Subcutaneous abdominal adipose tissue (tissue), 5 donors: ENCODE measurements around the gene SDC1.

Experiments used
- H3K27ac ChIP-seq: one replicate; pipeline ENCODE4 v1.7.0; 2013; ENCODE audit warnings: low read depth, mild to moderate bottlenecking, inconsistent platforms, low read length, moderate library complexity
- H3K27me3 ChIP-seq, 5 donors: one replicate each; pipeline ENCODE4 v1.7.0; 2013; ENCODE audit warnings: low read length in 5 of 5, inconsistent platforms in 1 of 5; ENCODE audit not compliant: control insufficient read depth in 5 of 5, insufficient read depth in 4 of 5
- H3K36me3 ChIP-seq, 5 donors: one replicate each; pipeline ENCODE4 v1.7.0; 2013; ENCODE audit warnings: low read length in 5 of 5; ENCODE audit not compliant: control insufficient read depth in 5 of 5, insufficient read depth in 5 of 5
- H3K4me1 ChIP-seq, 5 donors: one replicate each; pipeline ENCODE4 v1.7.0; 2013; ENCODE audit warnings: low read length in 5 of 5, mild to moderate bottlenecking in 3 of 5, moderate library complexity in 1 of 5; ENCODE audit not compliant: control insufficient read depth in 5 of 5, insufficient read depth in 5 of 5
- H3K4me3 ChIP-seq, 5 donors: one replicate each; pipeline ENCODE4 v1.7.0; 2013; ENCODE audit warnings: low read length in 5 of 5, low read depth in 1 of 5
- H3K9ac ChIP-seq, 5 donors: one replicate each; pipeline ENCODE4 v1.7.0; 2013; ENCODE audit warnings: low read length in 5 of 5, mild to moderate bottlenecking in 4 of 5, moderate library complexity in 3 of 5
- H3K9me3 ChIP-seq, 5 donors: one replicate each; pipeline ENCODE4 v1.7.0; 2013; ENCODE audit warnings: low read length in 5 of 5; ENCODE audit not compliant: control insufficient read depth in 5 of 5
- donor health status: healthy.
- donor health status: healthy.
- donor health status: healthy.
- donor health status: healthy.
- donor health status: healthy.

Gene SDC1

GRCh38 chr2:20164734-20165478 is 60.0 kb downstream of the SDC1 start:
- no peak overlapping the region for H3K4me3 ChIP-seq
- H3K4me1 ChIP-seq, result no peaks in the 10 kb centered on the region
- H3K9me3 ChIP-seq, result no peaks in the 10 kb centered on the region
- no peaks in the 10 kb centered on the region for H3K36me3 ChIP-seq
- H3K27me3 ChIP-seq, result peaks cover 0 to 18% (median 9%) of the 10 kb centered on the region in 5 donors
- H3K9ac ChIP-seq, result no peak overlapping the region
- no peak overlapping the region for H3K27ac ChIP-seq

DNA sequence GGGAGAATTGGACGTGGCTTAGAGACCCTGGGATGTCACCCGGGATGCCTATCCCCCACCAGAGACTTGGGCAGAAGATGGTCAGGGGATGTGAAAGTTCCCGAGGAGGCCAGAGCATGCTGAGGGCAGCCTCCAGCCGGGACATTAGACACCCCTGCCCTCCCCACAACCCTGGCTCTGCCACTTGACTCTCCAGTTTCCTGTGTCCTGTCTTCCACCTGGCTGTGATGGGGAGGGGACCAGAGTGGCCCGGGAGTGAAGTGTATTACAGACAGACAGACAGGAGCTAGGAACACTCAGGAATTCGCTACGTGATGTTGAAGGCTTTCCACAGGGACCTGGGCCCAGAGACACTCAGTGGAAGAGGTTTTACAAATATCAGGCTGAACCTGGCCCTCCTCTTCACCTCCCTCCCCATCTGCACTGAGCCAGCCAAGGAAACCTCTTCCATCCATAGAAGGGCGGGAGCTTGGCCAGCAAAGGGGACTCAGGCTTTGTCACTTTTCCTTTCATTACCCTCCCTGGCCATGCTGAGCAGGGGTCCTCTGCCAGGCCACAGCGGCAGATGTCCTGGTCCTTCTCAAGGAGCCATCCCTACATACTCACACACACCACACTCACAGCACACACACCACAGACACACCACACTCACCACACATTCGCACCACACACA is 60.7 kb downstream of the SDC1 start:
- Histone ChIP-seq H3K36me3 (no peaks in the 10 kb centered on the region), H3K27ac (no peak overlapping the region), H3K9me3 (no peaks in the 10 kb centered on the region), H3K4me1 (no peaks in the 10 kb centered on the region), H3K4me3 (no peak overlapping the region), H3K9ac (no peak overlapping the region), H3K27me3 (peaks cover 0 to 18% (median 7%) of the 10 kb centered on the region in 5 donors)

DNA sequence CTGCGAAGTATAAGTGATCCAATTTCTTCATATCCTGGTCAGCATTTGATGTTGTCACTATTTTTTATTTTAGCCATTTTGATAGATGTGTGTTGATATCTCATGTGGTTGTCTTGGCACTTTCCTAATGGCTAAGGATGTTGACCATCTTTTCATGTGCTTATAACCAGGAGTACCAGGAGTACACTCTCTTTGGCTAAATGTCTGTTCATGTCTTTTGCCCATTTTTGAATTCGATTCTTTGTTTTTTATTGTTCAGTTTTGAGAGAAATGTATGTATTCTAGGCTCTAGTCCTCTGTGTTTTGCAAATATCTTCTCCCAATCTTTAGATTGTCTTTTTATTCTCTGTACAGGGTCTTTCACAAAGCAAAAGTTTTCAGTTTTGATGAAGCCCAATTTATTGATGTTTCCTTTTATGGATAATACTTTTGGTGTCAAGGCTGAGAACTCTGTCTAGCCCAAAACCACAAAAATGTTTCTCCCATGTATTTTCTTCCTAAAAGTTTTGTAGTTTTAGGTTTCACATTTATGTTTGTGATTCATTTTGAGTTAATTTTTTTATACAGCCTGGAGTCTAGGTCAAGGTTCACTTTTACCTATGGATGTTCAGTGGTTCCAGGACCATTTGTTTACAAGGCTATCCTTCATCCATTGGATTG is 65.4 kb downstream of the SDC1 start:
- no peak overlapping the region for H3K4me3 ChIP-seq
- no peak overlapping the region for H3K9ac ChIP-seq
- H3K36me3 ChIP-seq, result no peaks in the 10 kb centered on the region
- H3K27me3 ChIP-seq, result no peaks in the 10 kb centered on the region
- no peak overlapping the region for H3K27ac ChIP-seq
- H3K4me1 ChIP-seq, result no peaks in the 10 kb centered on the region
- peaks cover 0 to 4% (median 0%) of the 10 kb centered on the region in 5 donors for H3K9me3 ChIP-seq

GRCh38 chr2:20157193-20157891 is 67.6 kb downstream of the SDC1 start:
- no peaks in the 10 kb centered on the region for H3K27me3 ChIP-seq
- no peaks in the 10 kb centered on the region for H3K36me3 ChIP-seq
- H3K9ac ChIP-seq, result no peak overlapping the region
- no peak overlapping the region for H3K27ac ChIP-seq
- H3K4me3 ChIP-seq, result no peak overlapping the region
- H3K9me3 ChIP-seq, result peaks cover 0 to 4% (median 0%) of the 10 kb centered on the region in 5 donors
- no peaks in the 10 kb centered on the region for H3K4me1 ChIP-seq

GRCh38 chr2:20156836-20157192 is 68.1 kb downstream of the SDC1 start:
- no peak overlapping the region for H3K4me3 ChIP-seq
- no peaks in the 10 kb centered on the region for H3K27me3 ChIP-seq
- H3K9ac ChIP-seq, result no peak overlapping the region
- H3K36me3 ChIP-seq, result no peaks in the 10 kb centered on the region
- no peak overlapping the region for H3K27ac ChIP-seq
- no peaks in the 10 kb centered on the region for H3K4me1 ChIP-seq
- peaks cover 0 to 4% (median 0%) of the 10 kb centered on the region in 5 donors for H3K9me3 ChIP-seq

DNA sequence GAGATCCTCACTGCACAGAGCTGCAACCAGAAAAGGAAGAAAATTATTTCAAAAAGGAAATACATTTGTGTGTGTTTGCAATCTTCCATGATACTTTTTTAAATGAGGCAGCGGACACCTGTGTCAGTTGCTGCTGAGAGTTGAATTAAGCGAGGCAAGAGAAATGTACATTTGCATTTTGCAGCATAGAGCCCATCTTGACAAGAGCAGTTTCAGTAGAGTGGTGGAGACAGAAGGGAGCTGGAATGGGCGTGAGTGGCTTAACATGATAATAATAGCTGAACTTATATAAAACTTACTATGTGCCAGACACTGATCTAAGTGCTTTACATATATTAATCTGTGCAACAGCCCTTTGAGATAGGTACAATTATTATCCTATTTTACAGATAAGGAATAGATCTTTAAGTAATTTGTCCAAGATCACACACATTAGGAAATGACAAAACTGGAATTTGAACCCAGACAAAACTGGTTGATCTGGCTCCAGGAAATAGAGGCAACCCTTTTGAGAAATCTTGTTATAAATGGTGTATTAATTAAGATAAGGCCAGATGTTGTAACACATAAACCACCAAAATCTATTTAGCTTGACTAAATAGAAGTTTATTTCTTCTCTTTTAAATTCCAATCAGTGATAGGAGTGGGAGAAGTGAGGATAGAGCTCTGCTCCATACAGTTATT is 68.7 kb downstream of the SDC1 start:
- H3K9ac ChIP-seq, result no peak overlapping the region
- H3K4me1 ChIP-seq, result no peaks in the 10 kb centered on the region
- no peaks in the 10 kb centered on the region for H3K36me3 ChIP-seq
- H3K4me3 ChIP-seq, result no peak overlapping the region
- H3K27me3 ChIP-seq, result no peaks in the 10 kb centered on the region
- H3K9me3 ChIP-seq, result peaks cover 0 to 4% (median 0%) of the 10 kb centered on the region in 5 donors
- H3K27ac ChIP-seq, result no peak overlapping the region

- peaks cover 0 to 4% (median 0%) of the 10 kb centered on the region in 5 donors for H3K9me3 ChIP-seq
- no peak overlapping the region for H3K9ac ChIP-seq
- no peaks in the 10 kb centered on the region for H3K36me3 ChIP-seq
- no peak overlapping the region for H3K4me3 ChIP-seq
- H3K27me3 ChIP-seq, result no peaks in the 10 kb centered on the region
- peaks cover 0 to 16% (median 13%) of the 10 kb centered on the region in 5 donors for H3K4me1 ChIP-seq
- no peak overlapping the region for H3K27ac ChIP-seq
Measured at GRCh38 chr2:20153131-20153851, 71.6 kb downstream of the SDC1 start.

DNA sequence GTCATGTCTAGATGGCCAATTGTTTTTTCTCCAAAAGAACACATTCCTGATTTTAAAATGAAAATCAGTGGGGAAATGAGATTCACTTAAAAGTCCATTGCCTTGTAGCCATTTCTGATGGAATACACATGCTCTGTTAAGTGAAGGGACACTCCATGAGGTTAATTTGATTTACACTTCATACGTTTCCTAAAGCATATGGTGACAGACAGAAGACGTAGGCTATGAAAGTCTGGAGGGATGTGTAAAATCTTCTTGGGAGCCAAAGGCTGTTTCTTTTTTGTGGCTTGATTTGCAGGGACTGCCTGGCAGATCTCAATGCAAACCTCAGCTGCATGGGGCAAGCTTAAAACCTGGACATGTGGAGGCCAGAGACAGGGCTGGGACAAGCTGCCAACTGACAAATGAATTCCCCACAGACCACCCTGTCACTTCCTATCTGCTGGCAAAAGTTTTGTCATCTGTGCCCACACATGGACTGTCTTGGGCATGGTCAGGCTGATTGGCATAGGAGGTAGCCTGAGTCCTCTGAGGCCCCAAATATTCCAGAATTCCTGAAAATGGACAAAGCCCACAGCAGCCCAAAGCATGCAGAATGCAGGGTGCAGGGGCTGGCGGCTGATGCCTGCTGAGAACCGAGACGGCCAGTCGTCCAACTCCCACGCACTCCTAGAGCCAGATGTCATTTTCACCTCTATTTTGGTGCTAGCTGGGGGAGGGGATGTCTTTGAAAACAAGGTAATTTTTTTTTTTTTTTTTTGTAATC is 73.9 kb downstream of the SDC1 start:
- Histone ChIP-seq H3K36me3 (no peaks in the 10 kb centered on the region), H3K9ac (no peak overlapping the region), H3K27me3 (no peaks in the 10 kb centered on the region), H3K4me1 (peaks cover 0 to 16% (median 13%) of the 10 kb centered on the region in 5 donors), H3K27ac (no peak overlapping the region), H3K9me3 (no peaks in the 10 kb centered on the region), H3K4me3 (no peak overlapping the region)
